GM12864 (cell line): ENCODE data around the gene CIB4.
"Not testable (repeated sequence)": the region's sequence is repeated elsewhere in the genome, so short reads cannot be mapped to it uniquely, and the experiment has no call there.

Experiments
- DNase-seq: peaks from one replicate; pipeline ENCODE4 v3.0.0-alpha.2; 2011; ENCODE audit warnings: low read depth
- H3K4me3 ChIP-seq: 2 replicates; pipeline ENCODE4 v1.5.1; 2011; ENCODE audit warnings: mild to moderate bottlenecking, low read depth, low read length, control low read depth
- CTCF ChIP-seq: IDR thresholded peaks from 2 replicates; pipeline ENCODE4 v1.5.1; 2011; ENCODE audit warnings: low read depth, mild to moderate bottlenecking, moderate library complexity, low read length, control low read depth, inconsistent platforms; ENCODE audit errors: missing control alignments

The CIB4 gene

GRCh38 chr2:26571316-26571715 is 69.8 kb downstream of the CIB4 start:
- DNase-seq, result no peak
- no peak for TF ChIP-seq CTCF
- no peak overlapping the region for H3K4me3 ChIP-seq

GRCh38 chr2:26570083-26570430 is 71.1 kb downstream of the CIB4 start:
- no peak overlapping the region for H3K4me3 ChIP-seq
- TF ChIP-seq CTCF, result no peak
- no peak for DNase-seq

GRCh38 chr2:26569216-26570082 is 71.7 kb downstream of the CIB4 start:
- DNase-seq, result no peak
- H3K4me3 ChIP-seq, result no peak overlapping the region
- no peak for TF ChIP-seq CTCF

GRCh38 chr2:26568076-26568890 is 72.9 kb downstream of the CIB4 start:
- H3K4me3 ChIP-seq, result no peak overlapping the region
- DNase-seq, result no peak
- TF ChIP-seq CTCF, result no peak

GRCh38 chr2:26567534-26567933 is 73.6 kb downstream of the CIB4 start:
- H3K4me3 ChIP-seq, result no peak overlapping the region
- TF ChIP-seq CTCF, result no peak
- no peak for DNase-seq

- DNase-seq, H3K4me3 ChIP-seq: not testable (repeated sequence)
Observed at GRCh38 chr2:26566731-26567130, 74.4 kb downstream of the CIB4 start.

GRCh38 chr2:26566081-26566375 is 75.1 kb downstream of the CIB4 start:
- no peak for TF ChIP-seq CTCF
- no peak for DNase-seq
- H3K4me3 ChIP-seq, result no peak overlapping the region
